CD1c-positive myeloid dendritic cell (primary cell): ENCODE measurements around the gene PIGH.
"Not testable (repeated sequence)": the region's sequence is repeated elsewhere in the genome, so short reads cannot be mapped to it uniquely, and the experiment has no call there.

ENCODE experiments used
- DNase-seq: peaks from one replicate; pipeline ENCODE4 v3.0.0-alpha.2; 2016; ENCODE audit errors: extremely low spot score

The PIGH gene

GRCh38 chr14:67609642-67610310 lies 9.7 kb upstream of the PIGH start:
- no peak for DNase-seq

GRCh38 chr14:67607646-67608045 lies 7.6 kb upstream of the PIGH start:
- DNase-seq: no peak

- DNase-seq: no peak
Observed at GRCh38 chr14:67602995-67603545, 3.0 kb upstream of the PIGH start.

GRCh38 chr14:67602076-67602475 lies 2.0 kb upstream of the PIGH start:
- DNase-seq: peak; percentile 51

GRCh38 chr14:67600562-67600974 lies 500 bp upstream of the PIGH start:
- not testable (repeated sequence) for DNase-seq

- no peak for DNase-seq
Observed at GRCh38 chr14:67595392-67595791, 4.7 kb downstream of the PIGH start.

- not testable (repeated sequence) for DNase-seq
Observed at GRCh38 chr14:67593650-67594049, 6.4 kb downstream of the PIGH start.

GRCh38 chr14:67589204-67589770 lies 10.8 kb downstream of the PIGH start:
- DNase-seq: no peak

GRCh38 chr14:67586369-67586768 lies 13.7 kb downstream of the PIGH start:
- peak; percentile 60 for DNase-seq

- no peak for DNase-seq
Observed at GRCh38 chr14:67584978-67585377, 15.1 kb downstream of the PIGH start.

GRCh38 chr14:67583711-67584644 lies 16.1 kb downstream of the PIGH start:
- peak; percentile 61 for DNase-seq

GRCh38 chr14:67582061-67582460 lies 18.0 kb downstream of the PIGH start:
- DNase-seq: no peak

GRCh38 chr14:67581643-67582042 lies 18.4 kb downstream of the PIGH start:
- no peak for DNase-seq

GRCh38 chr14:67580336-67581171 lies 19.5 kb downstream of the PIGH start:
- no peak for DNase-seq

GRCh38 chr14:67579636-67580035 lies 20.4 kb downstream of the PIGH start:
- DNase-seq: no peak

GRCh38 chr14:67579040-67579439 lies 21.0 kb downstream of the PIGH start:
- no peak for DNase-seq

GRCh38 chr14:67577909-67578749 lies 21.9 kb downstream of the PIGH start:
- DNase-seq: no peak

GRCh38 chr14:67577181-67577808 lies 22.8 kb downstream of the PIGH start:
- DNase-seq: no peak

GRCh38 chr14:67576216-67576955 lies 23.7 kb downstream of the PIGH start:
- DNase-seq: no peak
